Measurements from ENCODE around the gene FAM124B.

DNA sequence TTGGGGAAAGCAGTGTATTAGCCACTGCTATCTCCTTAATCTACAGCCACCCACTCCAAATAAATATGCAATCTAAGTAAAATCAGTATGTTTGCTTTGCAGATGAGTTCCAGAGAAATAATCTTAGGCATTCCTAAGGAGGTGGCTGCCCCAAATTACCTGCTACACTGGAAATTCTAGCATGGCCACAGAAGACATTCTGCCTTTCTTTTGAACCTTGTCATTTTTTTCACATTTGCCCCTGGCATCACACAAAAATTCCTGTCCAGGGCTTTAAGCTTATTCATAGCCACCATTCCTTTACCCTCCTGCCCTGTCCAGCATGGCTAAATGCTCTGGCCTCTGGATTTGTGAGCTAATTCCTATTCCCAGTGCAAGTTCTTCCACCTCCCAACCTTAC lies 36.8 kb upstream of the FAM124B start:
- TF ChIP-seq CTCF (IDR thresholded peaks at IDR 0.05; ENCODE audit: insufficient read depth, low read length) = no peak
- no peak for TF ChIP-seq POLR2AphosphoS5 (IDR thresholded peaks at IDR 0.05; ENCODE audit: low read depth)

Data from HL-60 (cell line).